GM19468 (cell line): ENCODE data around the gene RNF222.
"Not testable (repeated sequence)": the region's sequence is repeated elsewhere in the genome, so short reads cannot be mapped to it uniquely, and the experiment has no call there.

Experiments
- ATAC-seq: cut with Tn5 transposase; IDR thresholded peaks from one replicate; pipeline ENCODE4 v1.9.1; 2021; ENCODE audit warnings: mild to moderate bottlenecking, moderate library complexity, moderate number of reproducible peaks; ENCODE audit not compliant: unreplicated experiment; ENCODE audit errors: extremely low read depth

The RNF222 gene

DNA sequence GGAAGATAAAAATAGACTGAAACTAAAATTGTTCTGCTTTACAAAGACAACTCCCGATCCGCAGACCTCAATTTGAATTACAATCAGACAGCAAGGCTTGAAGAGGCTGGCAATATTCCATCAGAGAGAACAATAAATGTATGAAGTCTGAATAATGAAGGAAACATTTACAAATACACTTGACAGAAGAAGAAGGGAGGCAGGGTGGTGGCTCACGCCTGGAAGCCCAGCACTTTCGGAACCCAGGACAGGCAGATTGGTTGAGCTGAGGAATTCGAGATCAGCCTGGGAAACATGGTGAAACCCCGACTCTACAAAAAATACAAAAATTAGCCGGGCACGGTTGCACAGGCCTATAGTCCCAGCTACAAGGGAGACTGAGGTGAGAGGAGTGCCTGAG is 43.4 kb downstream of the RNF222 start:
- ATAC-seq, result no peak

DNA sequence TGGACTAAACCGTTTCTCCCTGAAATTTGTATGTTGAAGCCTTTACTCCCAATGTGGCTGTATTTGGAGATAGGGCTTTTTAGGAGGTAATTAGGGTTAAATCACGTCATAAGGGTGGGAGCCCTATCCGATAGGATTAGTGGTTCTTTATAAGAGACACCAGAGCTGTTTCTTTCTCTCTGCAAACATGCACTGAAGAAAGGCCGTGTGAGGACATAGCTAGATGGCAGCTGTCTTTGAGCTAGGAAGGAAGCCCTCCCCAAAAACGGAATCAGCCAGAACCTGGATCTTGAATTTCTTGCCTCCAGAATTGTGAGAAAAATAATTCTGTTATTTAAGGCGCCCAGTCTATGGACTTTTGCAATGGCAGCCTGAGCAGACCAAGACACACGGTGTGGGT is 43.9 kb downstream of the RNF222 start:
- ATAC-seq, result no peak

DNA sequence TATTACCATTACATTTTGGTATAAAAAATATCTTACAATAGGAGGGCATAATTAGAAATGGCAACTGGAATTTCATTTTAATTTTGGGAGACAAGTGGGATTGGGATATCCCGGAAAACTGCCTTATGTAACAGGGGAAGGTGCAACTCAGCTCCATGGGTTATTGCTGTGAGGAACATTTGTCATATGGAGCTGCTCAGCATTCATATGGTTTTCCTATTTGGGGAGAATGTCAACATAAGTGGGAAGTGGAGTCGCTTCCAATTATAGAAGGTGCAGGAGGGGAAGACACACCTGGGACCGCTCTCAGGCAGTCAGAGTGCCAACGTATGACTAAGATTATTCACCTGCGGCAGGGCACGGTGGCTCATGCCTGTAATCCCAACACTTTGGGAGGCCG is 47.3 kb downstream of the RNF222 start:
- no peak for ATAC-seq

DNA sequence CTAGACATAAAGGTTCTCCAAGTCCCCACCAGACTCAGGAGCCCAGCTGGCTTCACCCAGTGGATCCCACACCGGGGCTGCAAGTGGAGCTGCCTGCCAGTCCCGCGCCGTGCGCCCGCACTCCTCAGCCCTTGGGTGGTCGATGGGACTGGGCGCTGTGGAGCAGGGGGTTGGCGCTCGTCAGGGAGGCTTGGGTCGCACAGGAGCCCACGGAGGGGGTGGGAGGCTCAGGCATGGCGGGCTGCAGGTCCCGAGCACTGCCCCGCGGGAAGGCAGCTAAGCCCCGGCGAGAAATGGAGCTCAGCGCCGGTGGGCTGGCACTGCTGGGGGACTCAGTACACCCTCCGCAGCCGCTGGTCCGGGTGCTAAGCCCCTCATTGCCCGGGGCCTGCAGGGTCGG is 50.6 kb downstream of the RNF222 start:
- ATAC-seq, result not testable (repeated sequence)

DNA sequence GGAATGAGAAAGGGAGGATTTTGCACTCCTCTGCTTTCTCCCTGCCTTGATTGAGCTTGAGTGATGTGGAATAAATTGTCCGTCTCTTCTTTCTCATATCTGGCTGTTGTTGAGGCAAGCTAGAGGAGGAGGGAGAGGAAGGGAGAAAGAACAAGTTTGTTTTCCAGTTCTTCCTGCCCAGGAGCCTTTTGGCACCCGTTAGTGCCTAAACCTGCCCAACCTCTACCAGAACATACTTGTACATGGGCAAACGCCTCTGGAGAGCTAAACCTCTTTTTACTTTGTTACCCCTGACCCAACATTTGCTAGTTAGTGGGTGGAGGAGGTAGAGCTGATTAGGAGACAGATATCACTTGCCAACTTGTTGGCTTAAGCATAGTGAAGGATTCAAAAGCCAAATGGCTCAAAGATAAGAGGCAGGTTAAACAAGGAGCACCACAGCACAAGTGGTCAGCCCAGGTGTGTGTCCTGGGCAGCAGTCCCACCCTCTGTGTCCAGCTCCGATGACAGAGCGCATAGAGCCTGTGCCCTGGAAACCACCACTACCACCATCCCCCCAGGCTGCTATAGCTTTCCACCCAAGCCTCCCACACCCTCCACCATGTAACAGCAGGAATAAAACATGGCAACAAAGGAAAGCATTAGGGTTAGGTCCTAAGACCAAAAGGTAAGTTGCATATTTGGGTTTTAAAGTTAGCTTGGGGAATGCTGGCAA is 51.5 kb downstream of the RNF222 start:
- no peak for ATAC-seq

DNA sequence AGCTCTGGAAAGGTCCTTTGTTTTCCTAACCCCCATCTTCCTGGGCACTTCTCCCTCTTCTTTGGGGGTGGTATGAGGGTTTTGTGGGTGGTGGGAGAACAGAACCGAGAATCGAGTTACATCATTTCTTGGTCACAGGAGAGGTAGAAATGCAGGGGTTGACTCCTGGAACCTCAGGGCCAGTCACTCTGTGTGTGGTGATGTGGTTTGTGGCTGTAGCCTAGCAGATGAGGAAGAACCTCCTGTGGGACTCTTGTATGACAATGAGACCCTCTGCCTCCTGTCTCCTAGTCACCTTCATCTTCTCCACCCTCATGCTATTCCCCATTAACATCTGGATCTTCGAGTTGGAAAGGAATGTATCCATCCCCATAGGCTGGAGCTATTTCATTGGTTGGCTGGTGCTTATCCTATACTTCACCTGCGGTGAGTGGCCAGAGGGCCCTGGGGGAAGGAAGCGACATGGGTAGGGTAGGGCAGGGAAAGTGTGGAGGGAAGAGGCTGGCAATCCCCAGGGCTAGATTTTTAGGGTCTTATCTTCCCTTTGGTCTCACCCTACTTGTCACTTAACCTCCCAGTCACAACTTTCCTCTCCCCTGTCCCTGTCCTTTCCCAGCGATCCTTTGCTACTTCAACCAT is 52.5 kb downstream of the RNF222 start:
- no peak for ATAC-seq

DNA sequence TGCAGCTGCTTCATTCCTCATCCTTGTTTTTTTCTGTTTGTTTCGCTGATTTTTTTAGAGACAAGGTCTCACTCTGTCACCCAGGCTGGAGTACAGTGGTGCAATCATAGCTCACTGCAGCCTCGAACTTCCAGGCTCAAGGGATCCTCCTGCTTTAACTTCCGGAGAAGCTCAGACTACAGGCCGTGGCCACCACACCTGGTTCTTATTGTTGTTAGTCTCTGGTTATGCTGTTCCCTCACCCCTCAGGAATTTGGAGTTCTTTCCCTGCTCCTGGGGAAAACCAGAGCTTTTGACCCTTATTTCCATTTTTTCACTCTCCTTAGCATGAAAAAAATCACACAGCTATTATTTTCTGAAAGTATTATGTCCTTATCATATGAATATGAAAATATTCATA is 56.2 kb downstream of the RNF222 start:
- no peak for ATAC-seq
